Endometrial microvascular endothelial cells (primary cell): ENCODE measurements around the gene TNNT1. TPM values are rescaled to one million over a fixed set of nuclear protein-coding genes. Genes with fewer than 3 reads are reported as not detected.

ENCODE experiments used
- in situ Hi-C: cut with HindIII; loops from 2 replicates; pipeline ENCODE4 v1.10.0; 2017; ENCODE audit warnings: low sequenced_read_pairs, low pct_unique_long_range_greater_than_20kb; ENCODE audit errors: inconsistent ontology term
- total RNA-seq: library from RNA; depleted of rRNA; stranded (reverse); fragments of >200 nt; gene quantifications from one replicate; pipeline ENCODE4 v1.2.3, GENCODE V29; 2015; ENCODE audit errors: inconsistent ontology term

The TNNT1 gene
- total RNA-seq, 1 donor from 2014 or later: not detected

DNA sequence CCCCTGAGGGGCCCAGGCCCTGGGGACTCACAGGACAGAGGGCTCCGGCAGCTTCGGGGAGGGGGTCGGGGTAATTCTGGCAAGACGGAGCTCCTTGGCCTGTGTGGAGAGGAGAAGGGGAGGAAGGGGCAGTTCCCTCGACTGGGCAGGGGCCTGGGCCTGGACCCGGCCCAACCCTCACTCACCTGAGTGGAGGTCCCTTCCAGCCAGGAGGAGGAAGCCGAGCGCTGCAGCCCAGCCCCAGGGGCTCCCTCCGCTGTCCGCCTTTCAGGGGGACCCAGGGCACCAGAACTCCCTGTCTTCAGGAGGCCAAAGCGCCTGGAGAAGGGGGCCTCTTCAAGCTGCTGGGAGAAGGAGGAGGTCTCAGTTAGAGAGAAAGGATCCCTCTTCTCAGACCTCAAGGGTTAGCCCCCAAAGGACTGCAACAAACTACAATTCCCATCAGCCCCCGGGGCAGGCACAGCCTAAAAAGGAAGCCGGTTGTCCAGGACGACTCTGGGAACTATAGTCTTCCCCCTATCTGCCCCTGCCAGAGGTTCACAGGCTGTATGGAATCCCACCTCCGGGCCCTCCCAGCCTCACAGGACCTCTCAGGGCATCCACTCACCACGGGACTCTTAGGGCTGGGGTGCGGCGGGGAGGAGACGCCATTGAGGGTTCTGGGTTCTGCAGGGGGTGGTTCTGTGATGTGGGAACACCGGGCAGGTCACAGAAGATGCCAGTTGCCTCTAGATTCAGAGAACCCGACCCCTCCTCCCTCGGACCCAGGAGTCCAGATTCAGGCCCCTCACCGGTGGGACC lies 53.5 kb downstream of the TNNT1 start:
- in situ Hi-C loops: no loop called here

- in situ Hi-C loops: no loop called here
Observed at GRCh38 chr19:55094456-55095259, 54.3 kb downstream of the TNNT1 start.

DNA sequence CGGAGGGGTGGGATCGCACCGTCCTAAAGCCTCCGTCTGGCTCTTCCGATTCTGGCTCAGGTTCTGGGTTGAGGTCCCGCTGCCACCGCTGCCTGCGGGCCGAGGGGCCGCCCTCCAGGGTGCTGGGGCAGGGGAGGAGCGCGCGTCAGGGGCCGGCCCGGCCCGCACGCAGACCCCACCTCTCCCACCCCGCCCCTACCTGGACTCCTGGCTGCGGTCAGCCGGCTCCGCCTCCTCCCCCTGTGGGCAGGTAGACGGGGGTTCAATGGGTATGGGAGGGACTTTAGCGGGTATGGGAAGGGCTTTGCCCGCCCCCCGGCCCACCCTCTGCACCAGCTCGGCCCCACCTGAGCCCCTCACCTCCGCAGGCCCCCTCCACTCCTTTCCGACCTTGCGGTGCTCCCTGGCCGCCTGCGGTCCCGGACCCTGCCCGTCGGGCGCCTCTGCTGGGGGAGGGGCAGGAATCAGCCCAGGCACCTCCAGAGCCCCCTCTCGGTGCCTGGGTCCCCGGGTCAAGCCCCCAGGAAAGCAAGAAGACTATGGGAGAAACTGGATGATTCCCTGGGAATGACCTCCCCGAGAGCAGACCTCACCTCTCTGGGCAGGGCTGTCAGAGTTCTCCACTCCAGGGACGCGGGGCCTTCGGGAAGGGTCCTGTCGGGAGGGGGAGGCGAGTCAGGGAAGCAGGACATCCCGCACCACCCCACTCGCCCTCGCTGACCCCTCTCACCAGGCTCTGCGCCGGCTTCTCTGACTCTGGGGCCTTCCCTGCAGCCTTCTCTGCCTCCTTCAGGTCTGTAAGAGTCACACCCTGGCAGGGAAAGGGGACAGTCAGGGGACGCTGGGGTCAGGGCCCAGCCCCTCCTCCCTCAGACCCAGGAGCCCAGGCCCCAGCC lies 56.3 kb downstream of the TNNT1 start:
- in situ Hi-C loops: no loop called here

DNA sequence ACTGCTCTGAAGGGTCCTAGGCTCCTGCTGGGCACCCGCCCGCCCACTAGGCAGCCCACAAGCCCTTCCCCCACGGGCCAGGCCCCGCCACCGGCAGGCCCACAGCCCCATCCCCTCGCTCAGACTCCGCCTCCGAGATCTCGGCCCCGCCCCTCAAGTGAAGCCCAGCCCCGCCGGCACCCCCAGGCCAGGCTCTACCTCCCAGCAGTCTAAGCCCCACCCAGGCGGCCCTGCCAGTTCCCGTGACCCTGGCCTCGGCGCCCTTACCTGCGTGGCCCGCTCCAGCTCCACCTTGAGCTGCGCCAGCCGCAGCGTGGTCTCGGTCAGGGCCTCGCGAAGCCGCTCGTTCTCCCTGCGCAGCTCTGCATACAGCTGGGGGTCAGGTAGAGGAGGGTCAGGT lies 57.1 kb downstream of the TNNT1 start:
- in situ Hi-C loops: no loop called here

DNA sequence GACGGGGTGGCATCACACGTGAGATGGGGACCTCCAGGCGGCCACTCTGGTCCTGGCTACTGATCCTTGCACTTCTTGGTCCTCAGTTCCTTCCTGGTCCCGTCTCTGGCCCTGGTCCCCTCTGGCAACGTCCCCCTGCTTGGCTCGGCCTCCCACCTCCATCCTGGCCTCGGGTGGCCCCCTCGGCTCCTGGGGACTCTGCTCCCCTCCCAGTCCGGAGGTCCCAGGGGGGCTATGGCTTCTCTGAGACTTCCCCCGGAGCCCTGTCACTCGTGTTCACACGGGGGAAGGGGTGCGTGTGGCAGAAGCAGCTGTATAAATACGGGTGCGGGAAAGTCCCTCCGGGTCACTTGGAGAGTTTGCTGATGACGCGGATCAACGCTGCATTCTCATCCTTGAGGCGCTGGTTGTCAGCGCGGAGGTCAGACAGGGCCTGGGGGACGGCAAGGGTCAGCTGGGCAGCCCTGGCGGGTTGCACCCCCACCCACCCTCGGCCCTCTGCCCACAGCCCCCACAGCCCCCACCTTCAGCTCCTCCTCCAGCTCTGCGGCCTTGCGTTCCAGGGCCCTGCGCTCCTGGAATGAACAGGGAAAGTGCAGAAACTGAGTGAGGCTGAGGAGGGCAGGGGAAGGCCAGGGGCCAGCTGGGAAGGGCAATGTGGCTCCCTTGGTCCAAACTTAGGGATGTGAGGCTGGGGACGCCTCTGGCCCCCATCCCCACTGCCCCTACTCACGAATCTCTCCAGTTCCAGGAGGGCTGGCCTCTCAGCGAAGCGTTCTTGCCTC lies 57.7 kb downstream of the TNNT1 start:
- in situ Hi-C loops: no loop called here

- in situ Hi-C loops: no loop called here
Observed at GRCh38 chr19:55090564-55090963, 58.4 kb downstream of the TNNT1 start.

GRCh38 chr19:55089342-55089944 lies 59.6 kb downstream of the TNNT1 start:
- in situ Hi-C loops: no loop called here

DNA sequence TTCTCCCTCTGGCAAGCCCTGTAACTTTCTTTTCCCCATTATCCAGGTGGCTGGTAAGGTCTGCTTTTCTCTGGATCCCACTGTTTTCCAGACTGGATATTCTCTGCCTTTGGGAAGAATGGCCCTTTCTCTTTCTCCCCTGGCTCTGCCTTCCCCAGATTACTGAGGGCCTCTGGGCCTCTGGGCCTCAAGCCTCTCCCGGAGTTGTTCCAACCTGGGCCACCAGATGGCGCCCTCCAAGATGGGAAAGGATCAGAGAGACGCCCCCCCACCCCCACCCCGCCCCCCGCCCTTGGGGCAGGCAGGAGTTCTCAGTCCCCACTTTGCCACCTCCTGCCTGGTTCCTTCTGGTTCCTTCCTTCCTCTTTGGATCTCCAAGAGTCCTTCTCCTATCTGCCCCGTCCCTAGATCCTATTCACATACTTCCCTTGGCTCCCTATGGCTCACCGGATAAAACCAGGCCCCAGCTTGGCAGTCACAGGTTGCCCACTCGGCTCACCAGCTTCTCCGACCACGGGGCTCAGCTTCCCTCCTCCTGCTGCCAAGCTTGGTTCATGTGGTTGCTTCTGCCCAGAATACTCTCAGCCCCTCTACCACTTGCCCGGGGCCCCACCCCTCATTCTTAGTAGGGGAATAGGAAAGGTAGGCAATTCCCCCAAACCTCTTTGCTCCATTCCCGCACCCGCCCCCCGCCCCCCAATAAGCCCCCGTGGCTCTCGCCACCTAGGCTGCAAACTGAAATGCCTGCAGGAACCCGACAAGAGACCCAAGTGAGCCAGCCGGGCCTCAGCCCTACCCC lies 60.3 kb downstream of the TNNT1 start:
- in situ Hi-C loops: no loop called here

GRCh38 chr19:55088021-55088451 lies 61.0 kb downstream of the TNNT1 start:
- in situ Hi-C loops: no loop called here

- in situ Hi-C loops: no loop called here
Observed at GRCh38 chr19:55087542-55087901, 61.5 kb downstream of the TNNT1 start.

- in situ Hi-C loops: no loop called here
Observed at GRCh38 chr19:55086730-55087541, 62.1 kb downstream of the TNNT1 start.

GRCh38 chr19:55085923-55086715 lies 62.9 kb downstream of the TNNT1 start:
- in situ Hi-C loops: no loop called here

DNA sequence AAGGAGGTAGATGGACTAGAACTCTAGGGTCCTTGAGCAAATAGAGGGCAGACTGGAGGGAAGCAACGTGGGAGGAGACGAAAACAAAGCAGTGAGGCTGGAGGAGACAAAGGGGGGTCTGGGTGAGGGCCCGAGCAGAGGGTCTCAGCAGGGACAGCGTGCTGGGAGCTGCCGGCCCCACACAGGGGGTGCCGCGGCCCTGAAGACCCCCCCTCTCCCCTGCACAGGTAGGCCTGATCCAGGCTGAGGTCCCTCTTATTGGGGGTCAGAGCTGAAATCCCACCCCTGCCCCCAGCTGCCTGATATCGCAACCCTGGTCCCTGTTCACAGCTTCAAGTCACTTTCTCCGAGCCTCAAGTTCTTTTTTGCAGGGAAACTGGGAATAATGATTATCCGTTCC lies 64.6 kb downstream of the TNNT1 start:
- in situ Hi-C loops: no loop called here

GRCh38 chr19:55083004-55083850 lies 65.8 kb downstream of the TNNT1 start:
- in situ Hi-C loops: no loop called here
